NCI-H774 (cell line): ENCODE measurements around the gene SYCE1.
A peak's percentile ranks its signal among the peaks of the same experiment; 100 is the strongest.
"Not testable (repeated sequence)": the region's sequence is repeated elsewhere in the genome, so short reads cannot be mapped to it uniquely, and the experiment has no call there.

Experiments
- DNase-seq: peaks from one replicate; lab custom pipeline; 2025; lab: John Stamatoyannopoulos, UW

Gene SYCE1

GRCh38 chr10:133557381-133557780 lies 8.0 kb downstream of the SYCE1 start:
- no peak for DNase-seq

- DNase-seq: no peak
Observed at GRCh38 chr10:133555521-133555920, 9.9 kb downstream of the SYCE1 start.

- DNase-seq: no peak
Observed at GRCh38 chr10:133554600-133554999, 10.8 kb downstream of the SYCE1 start.

- no peak for DNase-seq
Observed at GRCh38 chr10:133544506-133544905, 20.9 kb downstream of the SYCE1 start.

- not testable (repeated sequence) for DNase-seq
Observed at GRCh38 chr10:133541441-133541975, 23.9 kb downstream of the SYCE1 start.

- no peak for DNase-seq
Observed at GRCh38 chr10:133537546-133538545, 27.5 kb downstream of the SYCE1 start.

- DNase-seq: no peak
Observed at GRCh38 chr10:133536198-133536597, 29.2 kb downstream of the SYCE1 start.

GRCh38 chr10:133534417-133534816 lies 31.0 kb downstream of the SYCE1 start:
- DNase-seq: no peak

GRCh38 chr10:133532871-133533270 lies 32.5 kb downstream of the SYCE1 start:
- DNase-seq: no peak

GRCh38 chr10:133530506-133530905 lies 34.9 kb downstream of the SYCE1 start:
- no peak for DNase-seq

- DNase-seq: no peak
Observed at GRCh38 chr10:133529576-133529946, 35.8 kb downstream of the SYCE1 start.

GRCh38 chr10:133528845-133529575 lies 36.4 kb downstream of the SYCE1 start:
- DNase-seq: no peak

- no peak for DNase-seq
Observed at GRCh38 chr10:133528296-133528844, 37.0 kb downstream of the SYCE1 start.

- DNase-seq: no peak
Observed at GRCh38 chr10:133527771-133528271, 37.6 kb downstream of the SYCE1 start.

GRCh38 chr10:133526957-133527588 lies 38.3 kb downstream of the SYCE1 start, which contains the start of gene CYP2E1:
Gene CYP2E1, plus strand, starts transcription at chr10:133527363. Its CDS starts 33 bp downstream, at chr10:133527396.
- no peak for DNase-seq

GRCh38 chr10:133525444-133525843 lies 39.9 kb downstream of the SYCE1 start:
- DNase-seq: no peak

GRCh38 chr10:133523631-133524203 lies 41.7 kb downstream of the SYCE1 start:
- no peak for DNase-seq

- DNase-seq: peak; percentile 17
Observed at GRCh38 chr10:133520193-133520738, 45.1 kb downstream of the SYCE1 start.

GRCh38 chr10:133518517-133518916 lies 46.9 kb downstream of the SYCE1 start:
- peak; percentile 69 for DNase-seq

GRCh38 chr10:133516057-133516456 lies 49.3 kb downstream of the SYCE1 start:
- DNase-seq: no peak

- DNase-seq: no peak
Observed at GRCh38 chr10:133515471-133515870, 49.9 kb downstream of the SYCE1 start.
